GM12878 (cell line): ENCODE data around the gene KRT80. TPM values are rescaled to one million over a fixed set of nuclear protein-coding genes. Genes with fewer than 3 reads are reported as not detected.

Source experiments
- polyA plus RNA-seq, 11 experiments: library from polyadenylated mRNA; depleted of rRNA in 4 of 11; unstranded in 6 of 11; stranded (reverse) in 5 of 11; fragments of >200 nt; fragmentation: Nextera tagmentation in 4 of 11; fragmentation: Illumina TruSeq in 1 of 11; extraction: Ambion mirVana in 4 of 11; extraction: Trizol in 1 of 11; gene quantifications; 1 replicate in 1 of 11; 2 replicates in 10 of 11; pipeline versions ENCODE4 v1.2.1 to v1.2.3, GENCODE V29; 2011 to 2016; ENCODE audit warnings: inconsistent platforms in 2 of 11, missing spikeins in 2 of 11, low read depth in 1 of 11
- total RNA-seq, 4 experiments: library from RNA; depleted of rRNA in 3 of 4; stranded (reverse); fragments of >200 nt in 3 of 4; fragmentation: Illumina TruSeq in 1 of 4; extraction: Trizol in 1 of 4; gene quantifications; 2 replicates each; pipeline versions ENCODE4 v1.2.1 to v1.2.3, GENCODE V29; 2013 to 2021

The KRT80 gene
- total and polyA plus RNA-seq, 10 of the 15 experiments (the other 5 are each of a cell fraction or from before 2014, with no cell fraction given): 0.01 TPM; not detected in 9

Other genes starting within 250 kb of the KRT80 start
Only the 7 nearest of the 13 such genes appear.
- gene NR4A1, start 140.6 kb downstream of the KRT80 start, total RNA-seq (2014; rRNA removed): 2.4 and 4.1 TPM in 2 replicates
- gene NR4A1, start 140.6 kb downstream of the KRT80 start, total RNA-seq (2014; rRNA removed; fragmentation: Illumina TruSeq; extraction: Trizol): 1.5 and 2.2 TPM in 2 replicates
- 7.9 TPM in 2 replicates for gene NR4A1, start 140.6 kb downstream of the KRT80 start, total RNA-seq (2021)
- gene NR4A1, start 140.6 kb downstream of the KRT80 start, polyA plus RNA-seq (2011; rRNA removed): 1.3 and 2.9 TPM in 2 replicates
- gene NR4A1, start 140.6 kb downstream of the KRT80 start, polyA plus RNA-seq (2014; fragmentation: Illumina TruSeq; extraction: Trizol): 1.2 and 2.0 TPM in 2 replicates
- gene NR4A1, start 140.6 kb downstream of the KRT80 start, polyA plus RNA-seq (2014; fragmentation: Nextera tagmentation; extraction: Ambion mirVana): under 1 TPM in 1 of 2 experiments, not detected in 1; 0.05 TPM
- gene NR4A1, start 140.6 kb downstream of the KRT80 start, polyA plus RNA-seq (2014; rRNA removed): 5.9 TPM in 2 replicates
- 1 to 10 TPM; 1.5 to 1.9 TPM for gene NR4A1, start 140.6 kb downstream of the KRT80 start, polyA plus RNA-seq (2016; fragmentation: Nextera tagmentation; extraction: Ambion mirVana)
- gene ATG101, start 122.0 kb downstream of the KRT80 start, total RNA-seq (2014; rRNA removed): 44.5 and 44.8 TPM in 2 replicates
- gene ATG101, start 122.0 kb downstream of the KRT80 start, total RNA-seq (2014; rRNA removed; fragmentation: Illumina TruSeq; extraction: Trizol): 21.5 and 21.9 TPM in 2 replicates
- 33.8 and 36.5 TPM in 2 replicates for gene ATG101, start 122.0 kb downstream of the KRT80 start, total RNA-seq (2021)
- 31.4 and 49.8 TPM in 2 replicates for gene ATG101, start 122.0 kb downstream of the KRT80 start, polyA plus RNA-seq (2011; rRNA removed)
- 10.4 and 26.0 TPM in 2 replicates for gene ATG101, start 122.0 kb downstream of the KRT80 start, polyA plus RNA-seq (2014; fragmentation: Illumina TruSeq; extraction: Trizol)
- gene ATG101, start 122.0 kb downstream of the KRT80 start, polyA plus RNA-seq (2014; fragmentation: Nextera tagmentation; extraction: Ambion mirVana): 1 to 10 TPM; 2.7 to 5.6 TPM
- 42.7 and 43.1 TPM in 2 replicates for gene ATG101, start 122.0 kb downstream of the KRT80 start, polyA plus RNA-seq (2014; rRNA removed)
- 10 to 100 TPM; 34.1 to 40.5 TPM for gene ATG101, start 122.0 kb downstream of the KRT80 start, polyA plus RNA-seq (2016; fragmentation: Nextera tagmentation; extraction: Ambion mirVana)
- not detected in 2 replicates for gene SMIM41, start 112.3 kb downstream of the KRT80 start, total RNA-seq (2014; rRNA removed)
- gene SMIM41, start 112.3 kb downstream of the KRT80 start, total RNA-seq (2014; rRNA removed; fragmentation: Illumina TruSeq; extraction: Trizol): not detected in 2 replicates
- gene SMIM41, start 112.3 kb downstream of the KRT80 start, total RNA-seq (2021): 0.19 TPM in 1 of 2 replicates, not detected in the other
- not detected in 2 replicates for gene SMIM41, start 112.3 kb downstream of the KRT80 start, polyA plus RNA-seq (2011; rRNA removed)
- not detected in 2 replicates for gene SMIM41, start 112.3 kb downstream of the KRT80 start, polyA plus RNA-seq (2014; fragmentation: Illumina TruSeq; extraction: Trizol)
- not detected for gene SMIM41, start 112.3 kb downstream of the KRT80 start, polyA plus RNA-seq (2014; fragmentation: Nextera tagmentation; extraction: Ambion mirVana)
- gene SMIM41, start 112.3 kb downstream of the KRT80 start, polyA plus RNA-seq (2014; rRNA removed): not detected in 2 replicates
- not detected for gene SMIM41, start 112.3 kb downstream of the KRT80 start, polyA plus RNA-seq (2016; fragmentation: Nextera tagmentation; extraction: Ambion mirVana)
- 3.1 and 3.4 TPM in 2 replicates for gene KRT7, start 41.2 kb upstream of the KRT80 start, total RNA-seq (2014; rRNA removed)
- gene KRT7, start 41.2 kb upstream of the KRT80 start, total RNA-seq (2014; rRNA removed; fragmentation: Illumina TruSeq; extraction: Trizol): 3.8 and 4.0 TPM in 2 replicates
- 6.6 and 7.6 TPM in 2 replicates for gene KRT7, start 41.2 kb upstream of the KRT80 start, total RNA-seq (2021)
- 7.6 and 15.3 TPM in 2 replicates for gene KRT7, start 41.2 kb upstream of the KRT80 start, polyA plus RNA-seq (2011; rRNA removed)
- 1.5 and 1.9 TPM in 2 replicates for gene KRT7, start 41.2 kb upstream of the KRT80 start, polyA plus RNA-seq (2014; fragmentation: Illumina TruSeq; extraction: Trizol)
- 1 to 10 TPM in 1 of 2 experiments, under 1 TPM in 1; 0.90 to 4.6 TPM for gene KRT7, start 41.2 kb upstream of the KRT80 start, polyA plus RNA-seq (2014; fragmentation: Nextera tagmentation; extraction: Ambion mirVana)
- gene KRT7, start 41.2 kb upstream of the KRT80 start, polyA plus RNA-seq (2014; rRNA removed): 5.0 and 5.4 TPM in 2 replicates
- gene KRT7, start 41.2 kb upstream of the KRT80 start, polyA plus RNA-seq (2016; fragmentation: Nextera tagmentation; extraction: Ambion mirVana): 10 to 100 TPM; 17.8 to 18.7 TPM
- 0.11 and 0.27 TPM in 2 replicates for gene KRT86, start 82.6 kb upstream of the KRT80 start, total RNA-seq (2014; rRNA removed)
- 0.09 TPM in 1 of 2 replicates, not detected in the other for gene KRT86, start 82.6 kb upstream of the KRT80 start, total RNA-seq (2014; rRNA removed; fragmentation: Illumina TruSeq; extraction: Trizol)
- gene KRT86, start 82.6 kb upstream of the KRT80 start, total RNA-seq (2021): 0.29 and 0.33 TPM in 2 replicates
- 0.39 and 0.54 TPM in 2 replicates for gene KRT86, start 82.6 kb upstream of the KRT80 start, polyA plus RNA-seq (2011; rRNA removed)
- not detected in 2 replicates for gene KRT86, start 82.6 kb upstream of the KRT80 start, polyA plus RNA-seq (2014; fragmentation: Illumina TruSeq; extraction: Trizol)
- gene KRT86, start 82.6 kb upstream of the KRT80 start, polyA plus RNA-seq (2014; fragmentation: Nextera tagmentation; extraction: Ambion mirVana): not detected
- 0.13 and 0.23 TPM in 2 replicates for gene KRT86, start 82.6 kb upstream of the KRT80 start, polyA plus RNA-seq (2014; rRNA removed)
- under 1 TPM; 0.12 to 0.13 TPM for gene KRT86, start 82.6 kb upstream of the KRT80 start, polyA plus RNA-seq (2016; fragmentation: Nextera tagmentation; extraction: Ambion mirVana)
- gene KRT81, start 99.5 kb upstream of the KRT80 start, total RNA-seq (2014; rRNA removed): not detected in 2 replicates
- gene KRT81, start 99.5 kb upstream of the KRT80 start, total RNA-seq (2014; rRNA removed; fragmentation: Illumina TruSeq; extraction: Trizol): not detected in 2 replicates
- gene KRT81, start 99.5 kb upstream of the KRT80 start, total RNA-seq (2021): 0.15 and 0.35 TPM in 2 replicates
- 0.05 and 0.06 TPM in 2 replicates for gene KRT81, start 99.5 kb upstream of the KRT80 start, polyA plus RNA-seq (2011; rRNA removed)
- not detected in 2 replicates for gene KRT81, start 99.5 kb upstream of the KRT80 start, polyA plus RNA-seq (2014; fragmentation: Illumina TruSeq; extraction: Trizol)
- gene KRT81, start 99.5 kb upstream of the KRT80 start, polyA plus RNA-seq (2014; fragmentation: Nextera tagmentation; extraction: Ambion mirVana): not detected
- gene KRT81, start 99.5 kb upstream of the KRT80 start, polyA plus RNA-seq (2014; rRNA removed): not detected in 2 replicates
- not detected for gene KRT81, start 99.5 kb upstream of the KRT80 start, polyA plus RNA-seq (2016; fragmentation: Nextera tagmentation; extraction: Ambion mirVana)
- not detected in 2 replicates for gene KRT83, start 129.4 kb upstream of the KRT80 start, total RNA-seq (2014; rRNA removed)
- gene KRT83, start 129.4 kb upstream of the KRT80 start, total RNA-seq (2014; rRNA removed; fragmentation: Illumina TruSeq; extraction: Trizol): not detected in 2 replicates
- gene KRT83, start 129.4 kb upstream of the KRT80 start, total RNA-seq (2021): not detected in 2 replicates
- gene KRT83, start 129.4 kb upstream of the KRT80 start, polyA plus RNA-seq (2011; rRNA removed): not detected in 2 replicates
- not detected in 2 replicates for gene KRT83, start 129.4 kb upstream of the KRT80 start, polyA plus RNA-seq (2014; fragmentation: Illumina TruSeq; extraction: Trizol)
- not detected for gene KRT83, start 129.4 kb upstream of the KRT80 start, polyA plus RNA-seq (2014; fragmentation: Nextera tagmentation; extraction: Ambion mirVana)
- gene KRT83, start 129.4 kb upstream of the KRT80 start, polyA plus RNA-seq (2014; rRNA removed): not detected in 2 replicates
- not detected for gene KRT83, start 129.4 kb upstream of the KRT80 start, polyA plus RNA-seq (2016; fragmentation: Nextera tagmentation; extraction: Ambion mirVana)